H1 (cell line): ENCODE data around the gene SEMA4D. TPM values are rescaled to one million over a fixed set of nuclear protein-coding genes. Genes with fewer than 3 reads are reported as not detected.

ENCODE experiments used
- CHD2 ChIP-seq: IDR thresholded peaks from 2 replicates; pipeline ENCODE4 v1.6.1; 2012; ENCODE audit warnings: low read length, improper control_type of control experiment
- HDAC2 ChIP-seq, 2 experiments: fragments of 300-600 bp in 1 of 2; sonication (generic) in 1 of 2; IDR thresholded peaks; 2 replicates each; pipeline ENCODE4 v1.6.1; 2011 to 2012; ENCODE audit warnings: low read depth in 2 of 2, low read length in 2 of 2, mild to moderate bottlenecking in 2 of 2, moderate library complexity in 2 of 2, borderline replicate concordance in 1 of 2, inconsistent platforms in 1 of 2
- polyA plus RNA-seq, 7 experiments: library from polyadenylated mRNA; depleted of rRNA in 3 of 7; stranded (reverse) in 5 of 7; unstranded in 2 of 7; fragments of >200 nt in 5 of 7; fragments of 200-250 nt in 2 of 7; gene quantifications; 1 replicate in 5 of 7; 2 replicates in 1 of 7; 4 replicates in 1 of 7; pipeline versions ENCODE4 v1.2.1 to v1.2.3, GENCODE V29; 2011 to 2013; ENCODE audit warnings: missing spikeins in 2 of 7, mixed read lengths in 2 of 7
- total RNA-seq: library from RNA; stranded (reverse); fragmentation: NEBNext Ultra II Directional; extraction: Animal tissue kit (Norgen Biotek cat#: 25700); gene quantifications from 2 replicates; pipeline ENCODE4 v1.2.1, GENCODE V29; 2021
- TF ChIP-seq, protein P1 (sequence below): fragments of 300-600 bp; sonication (generic); IDR thresholded peaks from 2 replicates; pipeline ENCODE4 v1.7.1; 2012; ENCODE audit warnings: low read length, moderate library complexity, mild to moderate bottlenecking, inconsistent platforms; ENCODE audit not compliant: insufficient replicate concordance

Gene SEMA4D
- total and polyA plus RNA-seq, 2 of the 8 experiments (the other 6 are each of a cell fraction or from before 2014, with no cell fraction given) = 21.0 to 70.4 TPM

- TF ChIP-seq, protein P1, sequence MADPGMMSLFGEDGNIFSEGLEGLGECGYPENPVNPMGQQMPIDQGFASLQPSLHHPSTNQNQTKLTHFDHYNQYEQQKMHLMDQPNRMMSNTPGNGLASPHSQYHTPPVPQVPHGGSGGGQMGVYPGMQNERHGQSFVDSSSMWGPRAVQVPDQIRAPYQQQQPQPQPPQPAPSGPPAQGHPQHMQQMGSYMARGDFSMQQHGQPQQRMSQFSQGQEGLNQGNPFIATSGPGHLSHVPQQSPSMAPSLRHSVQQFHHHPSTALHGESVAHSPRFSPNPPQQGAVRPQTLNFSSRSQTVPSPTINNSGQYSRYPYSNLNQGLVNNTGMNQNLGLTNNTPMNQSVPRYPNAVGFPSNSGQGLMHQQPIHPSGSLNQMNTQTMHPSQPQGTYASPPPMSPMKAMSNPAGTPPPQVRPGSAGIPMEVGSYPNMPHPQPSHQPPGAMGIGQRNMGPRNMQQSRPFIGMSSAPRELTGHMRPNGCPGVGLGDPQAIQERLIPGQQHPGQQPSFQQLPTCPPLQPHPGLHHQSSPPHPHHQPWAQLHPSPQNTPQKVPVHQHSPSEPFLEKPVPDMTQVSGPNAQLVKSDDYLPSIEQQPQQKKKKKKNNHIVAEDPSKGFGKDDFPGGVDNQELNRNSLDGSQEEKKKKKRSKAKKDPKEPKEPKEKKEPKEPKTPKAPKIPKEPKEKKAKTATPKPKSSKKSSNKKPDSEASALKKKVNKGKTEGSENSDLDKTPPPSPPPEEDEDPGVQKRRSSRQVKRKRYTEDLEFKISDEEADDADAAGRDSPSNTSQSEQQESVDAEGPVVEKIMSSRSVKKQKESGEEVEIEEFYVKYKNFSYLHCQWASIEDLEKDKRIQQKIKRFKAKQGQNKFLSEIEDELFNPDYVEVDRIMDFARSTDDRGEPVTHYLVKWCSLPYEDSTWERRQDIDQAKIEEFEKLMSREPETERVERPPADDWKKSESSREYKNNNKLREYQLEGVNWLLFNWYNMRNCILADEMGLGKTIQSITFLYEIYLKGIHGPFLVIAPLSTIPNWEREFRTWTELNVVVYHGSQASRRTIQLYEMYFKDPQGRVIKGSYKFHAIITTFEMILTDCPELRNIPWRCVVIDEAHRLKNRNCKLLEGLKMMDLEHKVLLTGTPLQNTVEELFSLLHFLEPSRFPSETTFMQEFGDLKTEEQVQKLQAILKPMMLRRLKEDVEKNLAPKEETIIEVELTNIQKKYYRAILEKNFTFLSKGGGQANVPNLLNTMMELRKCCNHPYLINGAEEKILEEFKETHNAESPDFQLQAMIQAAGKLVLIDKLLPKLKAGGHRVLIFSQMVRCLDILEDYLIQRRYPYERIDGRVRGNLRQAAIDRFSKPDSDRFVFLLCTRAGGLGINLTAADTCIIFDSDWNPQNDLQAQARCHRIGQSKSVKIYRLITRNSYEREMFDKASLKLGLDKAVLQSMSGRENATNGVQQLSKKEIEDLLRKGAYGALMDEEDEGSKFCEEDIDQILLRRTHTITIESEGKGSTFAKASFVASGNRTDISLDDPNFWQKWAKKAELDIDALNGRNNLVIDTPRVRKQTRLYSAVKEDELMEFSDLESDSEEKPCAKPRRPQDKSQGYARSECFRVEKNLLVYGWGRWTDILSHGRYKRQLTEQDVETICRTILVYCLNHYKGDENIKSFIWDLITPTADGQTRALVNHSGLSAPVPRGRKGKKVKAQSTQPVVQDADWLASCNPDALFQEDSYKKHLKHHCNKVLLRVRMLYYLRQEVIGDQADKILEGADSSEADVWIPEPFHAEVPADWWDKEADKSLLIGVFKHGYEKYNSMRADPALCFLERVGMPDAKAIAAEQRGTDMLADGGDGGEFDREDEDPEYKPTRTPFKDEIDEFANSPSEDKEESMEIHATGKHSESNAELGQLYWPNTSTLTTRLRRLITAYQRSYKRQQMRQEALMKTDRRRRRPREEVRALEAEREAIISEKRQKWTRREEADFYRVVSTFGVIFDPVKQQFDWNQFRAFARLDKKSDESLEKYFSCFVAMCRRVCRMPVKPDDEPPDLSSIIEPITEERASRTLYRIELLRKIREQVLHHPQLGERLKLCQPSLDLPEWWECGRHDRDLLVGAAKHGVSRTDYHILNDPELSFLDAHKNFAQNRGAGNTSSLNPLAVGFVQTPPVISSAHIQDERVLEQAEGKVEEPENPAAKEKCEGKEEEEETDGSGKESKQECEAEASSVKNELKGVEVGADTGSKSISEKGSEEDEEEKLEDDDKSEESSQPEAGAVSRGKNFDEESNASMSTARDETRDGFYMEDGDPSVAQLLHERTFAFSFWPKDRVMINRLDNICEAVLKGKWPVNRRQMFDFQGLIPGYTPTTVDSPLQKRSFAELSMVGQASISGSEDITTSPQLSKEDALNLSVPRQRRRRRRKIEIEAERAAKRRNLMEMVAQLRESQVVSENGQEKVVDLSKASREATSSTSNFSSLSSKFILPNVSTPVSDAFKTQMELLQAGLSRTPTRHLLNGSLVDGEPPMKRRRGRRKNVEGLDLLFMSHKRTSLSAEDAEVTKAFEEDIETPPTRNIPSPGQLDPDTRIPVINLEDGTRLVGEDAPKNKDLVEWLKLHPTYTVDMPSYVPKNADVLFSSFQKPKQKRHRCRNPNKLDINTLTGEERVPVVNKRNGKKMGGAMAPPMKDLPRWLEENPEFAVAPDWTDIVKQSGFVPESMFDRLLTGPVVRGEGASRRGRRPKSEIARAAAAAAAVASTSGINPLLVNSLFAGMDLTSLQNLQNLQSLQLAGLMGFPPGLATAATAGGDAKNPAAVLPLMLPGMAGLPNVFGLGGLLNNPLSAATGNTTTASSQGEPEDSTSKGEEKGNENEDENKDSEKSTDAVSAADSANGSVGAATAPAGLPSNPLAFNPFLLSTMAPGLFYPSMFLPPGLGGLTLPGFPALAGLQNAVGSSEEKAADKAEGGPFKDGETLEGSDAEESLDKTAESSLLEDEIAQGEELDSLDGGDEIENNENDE = no peak
- TF ChIP-seq CHD2 (no peak), HDAC2 (IDR thresholded peaks at IDR 0.05; ENCODE audit: borderline replicate concordance in 1 of 2, low read depth in 2 of 2, low read length in 2 of 2) (no peak)
Observed at GRCh38 chr9:89404074-89404473, 93.8 kb downstream of the SEMA4D start (continued).
